WTC11 (cell line): Measurements from ENCODE around the gene GINS1. TPM values are rescaled to one million over a fixed set of nuclear protein-coding genes. Genes with fewer than 3 reads are reported as not detected.

Source experiments
- ARID4B ChIP-seq: sonication (generic); formaldehyde crosslinking; IDR thresholded peaks from 2 replicates; pipeline ENCODE4 v1.8.0; 2023; ENCODE audit warnings: missing genetic modification reagents, mild to moderate bottlenecking, borderline replicate concordance
- ATF1 ChIP-seq: sonication (generic); formaldehyde crosslinking; IDR thresholded peaks from 2 replicates; pipeline ENCODE4 v1.8.1; 2023; ENCODE audit warnings: mild to moderate bottlenecking, moderate library complexity, missing genetic modification reagents
- E2F5 ChIP-seq: sonication (generic); formaldehyde crosslinking; IDR thresholded peaks from 2 replicates; pipeline ENCODE4 v1.8.1; 2022; ENCODE audit warnings: mild to moderate bottlenecking, moderate library complexity, missing genetic modification reagents
- FOXJ3 ChIP-seq: sonication (generic); formaldehyde crosslinking; IDR thresholded peaks from 2 replicates; pipeline ENCODE4 v1.9.0; 2021; ENCODE audit warnings: missing genetic modification reagents, mild to moderate bottlenecking, borderline replicate concordance
- FOXP4 ChIP-seq: sonication (generic); formaldehyde crosslinking; IDR thresholded peaks from 2 replicates; pipeline ENCODE4 v1.8.0; 2022; ENCODE audit warnings: mild to moderate bottlenecking, missing genetic modification reagents
- GRHL2 ChIP-seq: fragments of 250-450 bp; sonication (Bioruptor Pico); IDR thresholded peaks from 2 replicates; pipeline ENCODE4 v1.8.0; 2022; ENCODE audit warnings: mild to moderate bottlenecking, moderate library complexity; ENCODE audit not compliant: insufficient replicate concordance, severe bottlenecking
- IRF2 ChIP-seq: sonication (generic); formaldehyde crosslinking; IDR thresholded peaks from 2 replicates; pipeline ENCODE4 v1.8.0; 2022; ENCODE audit warnings: low read depth, missing genetic modification reagents, borderline replicate concordance
- JUN ChIP-seq: sonication (generic); formaldehyde crosslinking; IDR thresholded peaks from 2 replicates; pipeline ENCODE4 v1.8.0; 2023; ENCODE audit warnings: mild to moderate bottlenecking, missing genetic modification reagents
- SMAD4 ChIP-seq: sonication (generic); formaldehyde crosslinking; IDR thresholded peaks from 2 replicates; pipeline ENCODE4 v1.8.0; 2022; ENCODE audit warnings: mild to moderate bottlenecking, missing genetic modification reagents
- STAT6 ChIP-seq: sonication (generic); formaldehyde crosslinking; conservative IDR thresholded peaks from 2 replicates; pipeline ENCODE4 v1.8.1; 2023; ENCODE audit warnings: mild to moderate bottlenecking, low read depth, missing genetic modification reagents, moderate library complexity
- ZBTB21 ChIP-seq: sonication (generic); formaldehyde crosslinking; IDR thresholded peaks from 2 replicates; pipeline ENCODE4 v1.8.1; 2023; ENCODE audit warnings: mild to moderate bottlenecking, missing genetic modification reagents, borderline replicate concordance
- ZMAT4 ChIP-seq: fragments of 250-450 bp; sonication (Bioruptor Pico); IDR thresholded peaks from 2 replicates; pipeline ENCODE4 v1.9.0; 2021; ENCODE audit warnings: mild to moderate bottlenecking
- ZNF121 ChIP-seq: sonication (generic); formaldehyde crosslinking; IDR thresholded peaks from 2 replicates; pipeline ENCODE4 v1.8.0; 2023; ENCODE audit warnings: missing genetic modification reagents
- ZNF138 ChIP-seq: sonication (generic); formaldehyde crosslinking; conservative IDR thresholded peaks from 2 replicates; pipeline ENCODE4 v1.8.1; 2022; ENCODE audit warnings: mild to moderate bottlenecking, moderate library complexity, missing genetic modification reagents
- ZNF263 ChIP-seq: sonication (generic); formaldehyde crosslinking; IDR thresholded peaks from 2 replicates; pipeline ENCODE4 v1.8.1; 2022; ENCODE audit warnings: low read depth, mild to moderate bottlenecking, moderate library complexity, missing genetic modification reagents
- ZNF416 ChIP-seq: fragments of 250-450 bp; sonication (Bioruptor Pico); IDR thresholded peaks from 2 replicates; pipeline ENCODE4 v1.9.0; 2021; ENCODE audit warnings: mild to moderate bottlenecking, inconsistent platforms
- ZNF423 ChIP-seq: fragments of 250-450 bp; sonication (Bioruptor Pico); IDR thresholded peaks from 2 replicates; pipeline ENCODE4 v2.1.2; 2022; ENCODE audit warnings: mild to moderate bottlenecking, moderate library complexity
- total RNA-seq: library from RNA; stranded (reverse); gene quantifications from 3 replicates; pipeline ENCODE4 v1.2.3, GENCODE V29; 2021

The GINS1 gene
- total RNA-seq, 1 experiment from 2014 or later: 70.4 TPM

GRCh38 chr20:25407311-25408169, at the start of gene GINS1 (continued):
- peak; percentile 93; the same call in 1 of the 2 replicates for TF ChIP-seq ARID4B (CRISPR knock-in tag)
- no peak for TF ChIP-seq ATF1
- TF ChIP-seq ZBTB21: peak; percentile 91
- peak; percentile 69; the same call in 1 of the 2 replicates for TF ChIP-seq JUN
- TF ChIP-seq IRF2 (CRISPR knock-in tag): no peak
- TF ChIP-seq ZNF138 (CRISPR knock-in tag): 0 out of 2 replicates have a peak, but pooled peaks have one; percentile 53
- no peak for TF ChIP-seq GRHL2 (CRISPR knock-in tag)
- no peak for TF ChIP-seq ZMAT4 (CRISPR knock-in tag)
- peak; percentile 86; the same call in 1 of the 2 replicates for TF ChIP-seq ZNF121 (CRISPR knock-in tag)
- TF ChIP-seq E2F5 (CRISPR knock-in tag): peak; percentile 94
- TF ChIP-seq FOXJ3 (CRISPR knock-in tag): no peak
- TF ChIP-seq ZNF423 (CRISPR knock-in tag): no peak
- no peak for TF ChIP-seq SMAD4 (CRISPR knock-in tag)
- no peak for TF ChIP-seq STAT6
- peak; percentile 75 for TF ChIP-seq FOXP4 (CRISPR knock-in tag)
- no peak for TF ChIP-seq ZNF263 (CRISPR knock-in tag)
- no peak for TF ChIP-seq ZNF416 (CRISPR knock-in tag)
